ENCODE results near the gene RNF138. TPM values are rescaled to one million over a fixed set of nuclear protein-coding genes. Genes with fewer than 3 reads are reported as not detected.
"Not testable (repeated sequence)": the region's sequence is repeated elsewhere in the genome, so short reads cannot be mapped to it uniquely, and the experiment has no call there.

The RNF138 gene
- polyA plus RNA-seq, 1 donor = 33.7 TPM

DNA sequence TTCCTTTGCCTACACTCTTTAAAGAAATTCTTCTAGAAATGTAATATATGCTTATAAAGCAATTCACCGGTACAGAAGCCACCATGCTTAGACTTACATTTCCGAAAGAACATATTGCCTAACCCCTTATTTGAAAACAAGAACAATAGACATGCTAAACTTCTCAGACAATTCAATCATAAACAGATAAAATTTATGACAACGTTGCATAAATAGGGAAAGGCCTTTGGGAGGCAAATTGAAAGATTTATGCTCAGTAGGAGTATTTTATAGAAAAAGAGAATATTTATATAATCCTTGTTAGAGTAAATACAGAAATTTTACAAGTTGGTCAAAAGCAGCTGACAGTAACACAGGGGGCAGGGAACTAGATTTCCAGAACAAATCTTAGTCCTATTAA lies 82.0 kb downstream of the RNF138 start:
- no peaks in the 10 kb centered on the region for H3K27me3 ChIP-seq (ENCODE audit: control insufficient read depth, insufficient read depth, low read length)
- no peak for DNase-seq
- H3K9me3 ChIP-seq (ENCODE audit: control insufficient read depth, low read depth, low read length) = peaks cover 3% of the 10 kb centered on the region
- no peaks in the 10 kb centered on the region for H3K4me1 ChIP-seq (ENCODE audit: control insufficient read depth, insufficient read depth, low read length)
- WGBS (ENCODE audit: insufficient coverage, low lambda C conversion rate) = 90% methylated on average over 1 of the region's 3 CpGs
- no peak overlapping the region for H3K4me3 ChIP-seq (ENCODE audit: low read length)
- no peaks in the 10 kb centered on the region for H3K36me3 ChIP-seq (ENCODE audit: control insufficient read depth, insufficient read depth, low read length)
- no peak overlapping the region for H3K27ac ChIP-seq (ENCODE audit: low read length)

DNA sequence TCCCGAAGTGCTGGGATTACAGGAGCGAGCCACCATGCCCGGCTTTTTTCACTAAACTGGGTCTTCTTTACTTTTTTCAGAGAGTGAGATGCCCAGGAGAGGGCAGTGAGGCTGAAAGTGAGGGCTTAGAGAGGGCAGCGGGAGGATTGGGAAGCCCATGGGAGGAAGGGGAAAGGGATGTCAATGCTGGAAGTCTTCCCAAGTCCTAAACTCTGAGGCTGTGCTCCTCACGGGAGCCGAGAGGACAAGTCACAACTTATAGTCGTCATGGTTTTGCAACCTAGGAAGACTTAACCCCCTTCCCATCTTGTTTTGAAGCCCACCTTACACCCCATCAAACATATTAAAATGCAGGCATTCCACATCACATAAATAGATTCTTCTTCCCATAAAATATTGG lies 83.0 kb downstream of the RNF138 start:
- Histone ChIP-seq H3K9me3 (ENCODE audit: control insufficient read depth, low read depth, low read length) (peaks cover 3% of the 10 kb centered on the region), H3K4me3 (ENCODE audit: low read length) (no peak overlapping the region), H3K4me1 (ENCODE audit: control insufficient read depth, insufficient read depth, low read length) (no peaks in the 10 kb centered on the region), H3K27ac (ENCODE audit: low read length) (no peak overlapping the region), H3K36me3 (ENCODE audit: control insufficient read depth, insufficient read depth, low read length) (no peaks in the 10 kb centered on the region), H3K27me3 (ENCODE audit: control insufficient read depth, insufficient read depth, low read length) (no peaks in the 10 kb centered on the region)
- WGBS (ENCODE audit: insufficient coverage, low lambda C conversion rate) = no CpG with 5 or more reads among the region's 7 CpGs
- no peak for DNase-seq

DNA sequence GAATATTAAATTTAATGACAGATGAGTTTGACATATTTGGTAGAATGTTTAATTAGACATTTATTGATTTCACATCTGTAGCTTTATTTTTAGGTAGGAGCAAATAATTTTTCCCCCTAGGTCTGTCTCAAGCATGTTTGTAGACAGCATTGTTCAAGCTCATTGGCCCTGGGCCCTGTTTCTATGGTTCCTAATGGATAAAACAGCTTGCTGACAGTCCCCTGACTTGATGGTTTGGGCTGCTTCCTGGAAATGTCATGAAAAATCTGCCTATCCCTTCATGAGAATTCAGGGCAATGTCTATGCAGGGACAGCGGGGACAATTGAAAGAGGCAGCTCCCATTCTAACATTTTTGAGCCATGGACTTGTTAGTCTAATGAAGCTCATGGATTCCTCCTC lies 83.6 kb downstream of the RNF138 start:
- H3K27me3 ChIP-seq (ENCODE audit: control insufficient read depth, insufficient read depth, low read length) = no peaks in the 10 kb centered on the region
- WGBS (ENCODE audit: insufficient coverage, low lambda C conversion rate) = no CpG with 5 or more reads among the region's 1 CpG
- H3K4me3 ChIP-seq (ENCODE audit: low read length) = no peak overlapping the region
- H3K36me3 ChIP-seq (ENCODE audit: control insufficient read depth, insufficient read depth, low read length) = no peaks in the 10 kb centered on the region
- no peak for DNase-seq
- H3K9me3 ChIP-seq (ENCODE audit: control insufficient read depth, low read depth, low read length) = peaks cover 3% of the 10 kb centered on the region
- H3K4me1 ChIP-seq (ENCODE audit: control insufficient read depth, insufficient read depth, low read length) = no peaks in the 10 kb centered on the region
- no peak overlapping the region for H3K27ac ChIP-seq (ENCODE audit: low read length)

DNA sequence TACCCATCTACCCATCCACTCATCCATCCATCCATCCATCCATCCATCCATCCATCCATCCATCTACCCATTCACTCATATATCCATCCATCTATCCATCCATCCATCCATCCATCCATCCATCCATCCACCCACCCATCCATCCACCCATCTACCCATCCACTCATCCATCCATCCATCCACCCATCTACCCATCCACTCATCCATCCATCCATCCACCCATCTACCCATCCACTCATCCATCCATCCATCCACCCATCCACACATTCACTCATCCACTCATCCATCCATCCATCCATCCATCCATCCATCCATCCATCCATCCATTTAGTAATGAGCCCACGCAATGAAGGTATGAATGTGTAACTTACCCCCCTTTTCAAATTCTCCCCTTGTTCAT lies 85.1 kb downstream of the RNF138 start:
- H3K36me3 ChIP-seq (ENCODE audit: control insufficient read depth, insufficient read depth, low read length); H3K9me3 ChIP-seq (ENCODE audit: control insufficient read depth, low read depth, low read length); DNase-seq; H3K4me3 ChIP-seq (ENCODE audit: low read length); H3K27me3 ChIP-seq (ENCODE audit: control insufficient read depth, insufficient read depth, low read length); H3K4me1 ChIP-seq (ENCODE audit: control insufficient read depth, insufficient read depth, low read length); H3K27ac ChIP-seq (ENCODE audit: low read length): not testable (repeated sequence)
- WGBS (ENCODE audit: insufficient coverage, low lambda C conversion rate) = no CpG with 5 or more reads among the region's 1 CpG

DNA sequence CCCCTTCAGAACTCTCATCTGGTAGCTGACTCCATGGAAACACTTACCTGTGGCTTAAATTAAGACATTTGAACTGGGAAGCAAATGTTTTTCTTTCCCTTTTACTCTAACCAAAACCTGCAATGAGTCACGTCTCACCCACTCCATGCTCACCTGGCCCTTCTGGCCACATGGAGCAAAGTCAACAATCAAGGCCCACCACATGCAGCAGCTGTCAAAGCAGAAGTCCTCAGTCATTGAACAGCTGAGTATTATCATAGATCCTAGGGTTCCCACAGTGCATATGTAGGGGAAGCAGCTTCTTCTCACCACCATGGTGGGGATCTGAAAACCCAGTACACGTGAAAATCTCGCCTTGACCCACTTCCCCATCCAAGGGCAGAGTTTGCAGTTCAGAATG lies 85.9 kb downstream of the RNF138 start:
- no CpG with 5 or more reads among the region's 3 CpGs for WGBS (ENCODE audit: insufficient coverage, low lambda C conversion rate)

More for the DNA sequence above, 85.9 kb downstream of the RNF138 start:
- Histone ChIP-seq H3K9me3 (ENCODE audit: control insufficient read depth, low read depth, low read length) (peaks cover 3% of the 10 kb centered on the region), H3K4me3 (ENCODE audit: low read length) (no peak overlapping the region), H3K4me1 (ENCODE audit: control insufficient read depth, insufficient read depth, low read length) (no peaks in the 10 kb centered on the region), H3K36me3 (ENCODE audit: control insufficient read depth, insufficient read depth, low read length) (no peaks in the 10 kb centered on the region), H3K27ac (ENCODE audit: low read length) (no peak overlapping the region), H3K27me3 (ENCODE audit: control insufficient read depth, insufficient read depth, low read length) (no peaks in the 10 kb centered on the region)
- DNase-seq = no peak

Other genes with a start within 250 kb of the RNF138 start
- gene TRAPPC8, start 148.7 kb upstream of the RNF138 start, polyA plus RNA-seq = 38.5 TPM
- 11.7 TPM for gene RNF125, start 73.0 kb upstream of the RNF138 start, polyA plus RNA-seq
- gene MEP1B, start 98.2 kb downstream of the RNF138 start, polyA plus RNA-seq = 0.45 TPM